Endothelial cell (in vitro differentiated cells): ENCODE data around the gene PRAMEF33. TPM values are rescaled to one million over a fixed set of nuclear protein-coding genes. Genes with fewer than 3 reads are reported as not detected.
"Not testable (repeated sequence)": the region's sequence is repeated elsewhere in the genome, so short reads cannot be mapped to it uniquely, and the experiment has no call there.

Experiments
- DNase-seq: peaks from one replicate; pipeline ENCODE4 v3.0.0; 2021; ENCODE audit warnings: low spot score
- H3K27ac Mint-ChIP-seq: one replicate; pipeline ENCODE4 v1.8.0; 2021; ENCODE audit warnings: mixed read lengths, inconsistent platforms; ENCODE audit not compliant: unreplicated experiment
- H3K27me3 Mint-ChIP-seq: one replicate; pipeline ENCODE4 v1.8.0; 2021; ENCODE audit warnings: mild to moderate bottlenecking, moderate library complexity, mixed read lengths, inconsistent platforms; ENCODE audit not compliant: unreplicated experiment
- H3K36me3 Mint-ChIP-seq: one replicate; pipeline ENCODE4 v1.8.0; 2021; ENCODE audit warnings: mild to moderate bottlenecking, low read depth, mixed read lengths, inconsistent platforms; ENCODE audit not compliant: unreplicated experiment
- H3K4me1 Mint-ChIP-seq: one replicate; pipeline ENCODE4 v1.8.0; 2021; ENCODE audit warnings: mild to moderate bottlenecking, mixed read lengths, inconsistent platforms; ENCODE audit not compliant: unreplicated experiment
- H3K4me3 Mint-ChIP-seq: one replicate; pipeline ENCODE4 v1.8.0; 2021; ENCODE audit warnings: mild to moderate bottlenecking, mixed read lengths, inconsistent platforms; ENCODE audit not compliant: unreplicated experiment
- H3K9me3 Mint-ChIP-seq: one replicate; pipeline ENCODE4 v1.8.0; 2021; ENCODE audit warnings: mixed read lengths, inconsistent platforms; ENCODE audit not compliant: unreplicated experiment
- long read RNA-seq: library from polyadenylated mRNA; unstranded; transcript quantifications from one replicate; pipeline ENCODE4 v2.0.0, GENCODE V29; 2020; ENCODE audit not compliant: unreplicated experiment
- total RNA-seq: library from RNA; stranded (reverse); fragmentation: NEBNext Ultra II Directional; extraction: Animal tissue kit (Norgen Biotek cat#: 25700); gene quantifications from one replicate; pipeline ENCODE4 v1.2.1, GENCODE V29; 2021; ENCODE audit not compliant: unreplicated experiment

The PRAMEF33 gene, protein sequence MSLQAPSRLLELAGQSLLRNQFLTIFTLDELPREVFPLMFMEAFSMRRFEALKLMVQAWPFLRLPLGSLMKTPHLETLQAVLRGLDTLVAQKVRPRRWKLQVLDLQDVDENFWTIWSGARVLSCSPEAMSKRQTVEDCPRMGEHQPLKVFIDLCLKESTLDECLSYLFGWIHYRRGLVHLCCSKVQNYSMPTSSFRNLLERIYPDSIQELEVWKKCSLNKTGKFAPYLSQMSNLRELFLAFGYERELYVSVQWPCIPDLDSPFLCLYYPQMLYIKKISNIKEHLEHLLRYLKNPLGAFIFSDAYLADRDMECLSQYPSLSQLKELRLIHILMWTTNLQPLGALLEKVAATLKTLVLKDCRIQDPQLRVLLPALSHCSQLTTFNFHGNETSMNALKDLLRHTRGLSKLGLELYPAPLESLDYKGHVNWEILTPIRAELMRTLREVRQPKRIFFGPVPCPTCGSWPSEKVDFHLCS
- total RNA-seq: not detected
- long read RNA-seq: 0 reads

DNA sequence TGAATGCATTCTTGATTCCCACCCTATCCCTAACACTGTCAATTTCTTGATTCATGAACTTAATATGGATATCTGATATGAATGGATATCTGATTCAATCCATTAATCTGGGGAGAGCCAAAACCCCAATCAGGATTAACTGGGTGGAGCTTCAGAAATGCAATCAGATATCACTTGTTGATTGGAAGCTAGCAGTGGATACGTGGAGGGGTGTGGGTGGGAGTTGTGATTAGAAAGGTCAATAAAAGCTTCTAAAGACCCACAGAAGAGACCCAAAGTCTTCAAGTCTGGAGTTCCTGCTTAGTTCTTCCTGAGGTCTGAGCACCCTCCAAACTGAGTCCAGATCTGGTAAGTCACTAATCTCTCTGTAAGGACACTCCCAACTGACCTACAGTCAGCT is at the start of gene PRAMEF33:
PRAMEF33 (plus strand) TSS at position 301 of the 400 bp plus-strand sequence. CDS start 2,416 bp downstream, outside the sequence.
- DNase-seq, H3K4me1 Mint-ChIP-seq, H3K36me3 Mint-ChIP-seq, H3K4me3 Mint-ChIP-seq, H3K27ac Mint-ChIP-seq, H3K27me3 Mint-ChIP-seq, H3K9me3 Mint-ChIP-seq: not testable (repeated sequence)

- not testable (repeated sequence) for H3K4me1 Mint-ChIP-seq, H3K9me3 Mint-ChIP-seq, H3K4me3 Mint-ChIP-seq, DNase-seq, H3K27ac Mint-ChIP-seq, H3K36me3 Mint-ChIP-seq, H3K27me3 Mint-ChIP-seq
Observed at GRCh38 chr1:13253898-13254297, 49.4 kb upstream of the PRAMEF33 start, which contains the start of gene PRAMEF5. Gene PRAMEF5 (plus strand): TSS chr1:13254198. CDS start chr1:13259269, 5,071 bp downstream.

DNA sequence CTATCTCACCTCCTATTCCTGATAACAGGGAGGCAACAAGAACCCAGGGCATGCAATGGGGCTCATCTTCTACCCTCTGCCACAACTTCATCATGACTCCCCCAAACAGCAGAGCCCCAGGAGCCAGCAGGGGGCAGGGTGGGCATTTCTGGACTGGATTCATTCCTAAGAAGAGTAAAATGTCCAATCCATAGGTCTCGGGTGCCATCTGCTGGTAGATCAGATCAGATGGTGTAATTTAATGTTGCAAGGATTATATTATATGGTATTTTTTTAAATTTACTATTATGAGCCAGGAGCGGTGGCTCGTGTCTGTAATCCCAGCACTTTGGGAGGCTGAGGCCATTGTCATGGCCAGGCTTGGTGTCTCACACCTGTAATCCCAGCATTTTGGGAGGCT is 38.2 kb upstream of the PRAMEF33 start:
- not testable (repeated sequence) for DNase-seq, H3K27ac Mint-ChIP-seq, H3K9me3 Mint-ChIP-seq, H3K4me3 Mint-ChIP-seq, H3K27me3 Mint-ChIP-seq, H3K4me1 Mint-ChIP-seq, H3K36me3 Mint-ChIP-seq

DNA sequence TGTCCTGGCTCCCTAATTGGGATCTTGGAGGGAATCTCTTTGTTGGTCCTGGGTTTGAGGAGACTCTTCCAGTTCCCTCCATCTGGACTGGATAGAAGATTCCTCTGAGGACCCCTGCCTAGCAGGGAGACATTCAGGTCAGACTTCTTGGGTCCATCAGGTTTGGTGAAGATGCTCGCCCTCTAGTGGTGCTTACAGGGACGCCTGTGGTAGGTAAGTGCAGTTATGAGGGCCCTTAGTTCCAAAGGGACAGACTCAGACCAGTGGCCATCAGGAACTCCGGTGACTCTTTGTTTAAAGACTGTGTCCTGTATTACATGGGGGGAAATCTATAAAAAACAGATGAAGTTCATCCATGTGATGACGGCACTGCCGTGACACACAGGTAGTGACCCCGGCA is 26.3 kb upstream of the PRAMEF33 start:
- H3K36me3 Mint-ChIP-seq, DNase-seq, H3K27ac Mint-ChIP-seq, H3K4me1 Mint-ChIP-seq, H3K27me3 Mint-ChIP-seq, H3K4me3 Mint-ChIP-seq, H3K9me3 Mint-ChIP-seq: not testable (repeated sequence)

DNA sequence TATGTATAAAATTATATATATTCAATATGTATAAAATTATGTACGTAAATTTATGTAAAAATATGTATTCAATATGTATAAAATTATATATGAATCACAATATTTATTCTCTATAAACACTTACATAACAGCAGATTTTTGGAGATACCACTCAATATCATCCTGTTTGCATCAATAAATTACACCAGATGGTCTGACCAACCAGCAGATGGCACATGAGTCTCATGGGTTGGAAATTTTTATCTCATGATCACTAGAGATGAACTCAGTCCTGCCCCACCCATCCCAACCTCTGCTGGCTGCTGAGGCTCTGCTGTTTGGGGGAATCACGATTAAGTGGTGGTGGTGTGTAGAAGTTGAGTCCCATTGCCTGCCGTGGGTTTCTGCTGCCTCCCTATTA is 23.7 kb upstream of the PRAMEF33 start:
- not testable (repeated sequence) for H3K4me3 Mint-ChIP-seq, H3K9me3 Mint-ChIP-seq, H3K4me1 Mint-ChIP-seq, H3K27me3 Mint-ChIP-seq, H3K27ac Mint-ChIP-seq, H3K36me3 Mint-ChIP-seq, DNase-seq

GRCh38 chr1:13285037-13285436 is 18.3 kb upstream of the PRAMEF33 start, which contains the start of gene PRAMEF8:
Gene PRAMEF8 (minus strand): TSS chr1:13285137. CDS start chr1:13284091, 1,046 bp downstream.
- H3K4me1 Mint-ChIP-seq, H3K4me3 Mint-ChIP-seq, H3K9me3 Mint-ChIP-seq, H3K27me3 Mint-ChIP-seq, DNase-seq, H3K36me3 Mint-ChIP-seq, H3K27ac Mint-ChIP-seq: not testable (repeated sequence)

DNA sequence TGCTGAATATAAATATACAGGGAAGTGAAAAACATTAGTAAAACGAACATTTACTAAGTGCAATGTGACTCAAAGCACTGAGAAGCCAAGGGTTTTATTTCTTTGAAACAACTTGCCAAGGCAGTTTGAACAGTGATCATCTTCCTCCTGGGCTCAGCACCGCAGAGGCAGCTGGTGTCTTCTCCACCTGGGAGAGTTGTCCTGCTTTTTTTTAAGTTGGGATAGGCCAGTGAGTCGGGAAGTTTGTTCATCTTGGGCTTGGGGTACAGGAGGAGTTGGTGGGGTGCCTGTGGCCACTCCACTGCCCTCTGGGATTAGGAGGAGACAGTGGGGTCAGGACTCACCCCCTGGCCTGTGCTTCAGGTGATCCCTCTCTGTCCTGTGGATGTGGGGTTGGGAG is 14.3 kb upstream of the PRAMEF33 start:
- H3K27ac Mint-ChIP-seq: not testable (repeated sequence)

GRCh38 chr1:13297216-13297931 is 6.0 kb upstream of the PRAMEF33 start:
- H3K4me1 Mint-ChIP-seq, H3K4me3 Mint-ChIP-seq, H3K27me3 Mint-ChIP-seq, H3K36me3 Mint-ChIP-seq, H3K9me3 Mint-ChIP-seq, H3K27ac Mint-ChIP-seq, DNase-seq: not testable (repeated sequence)

More for the DNA sequence above, 14.3 kb upstream of the PRAMEF33 start:
- H3K9me3 Mint-ChIP-seq, H3K4me1 Mint-ChIP-seq, DNase-seq, H3K36me3 Mint-ChIP-seq, H3K4me3 Mint-ChIP-seq, H3K27me3 Mint-ChIP-seq: not testable (repeated sequence)

DNA sequence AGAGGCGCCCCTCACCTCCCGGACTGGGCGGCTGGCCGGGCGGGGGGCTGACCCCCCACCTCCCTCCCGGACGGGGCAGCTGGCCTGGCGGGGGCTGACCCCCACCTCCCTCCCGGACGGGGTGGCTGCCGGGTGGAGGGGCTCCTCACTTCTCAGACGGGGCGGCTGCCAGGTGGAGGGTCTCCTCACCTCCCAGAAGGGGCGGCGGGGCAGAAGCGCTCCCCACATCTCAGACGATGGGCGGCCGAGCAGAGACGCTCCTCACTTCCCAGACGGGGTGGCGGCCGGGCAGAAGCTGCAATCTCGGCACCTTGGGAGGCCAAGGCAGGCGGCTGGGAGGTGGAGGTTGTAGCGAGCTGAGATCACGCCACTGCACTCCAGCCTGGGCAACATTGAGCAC is 4.6 kb upstream of the PRAMEF33 start:
- H3K9me3 Mint-ChIP-seq, H3K27me3 Mint-ChIP-seq, H3K4me3 Mint-ChIP-seq, H3K36me3 Mint-ChIP-seq, DNase-seq, H3K4me1 Mint-ChIP-seq, H3K27ac Mint-ChIP-seq: not testable (repeated sequence)

DNA sequence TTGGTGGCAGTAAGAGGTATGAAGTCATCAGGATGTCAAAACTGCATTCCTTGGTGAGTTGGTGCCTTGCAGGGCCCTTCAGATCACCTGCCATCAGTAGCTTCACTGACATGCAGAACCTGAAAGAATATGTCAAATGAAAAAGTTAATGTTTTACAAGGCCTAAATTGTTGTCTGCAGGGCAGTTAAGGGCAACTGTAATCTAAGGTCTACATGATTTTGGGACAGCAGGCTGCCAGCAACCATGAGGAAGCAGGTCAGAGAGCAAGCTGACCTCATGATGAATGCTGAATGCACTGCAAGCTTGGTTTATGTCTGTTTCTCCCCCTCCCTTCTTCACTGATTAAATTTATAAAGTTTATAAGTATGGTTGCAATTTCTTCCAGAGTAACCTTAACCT is 1.1 kb upstream of the PRAMEF33 start:
- not testable (repeated sequence) for DNase-seq, H3K27ac Mint-ChIP-seq, H3K4me1 Mint-ChIP-seq

GRCh38 chr1:13315281-13315680 is 11.9 kb downstream of the PRAMEF33 start, which contains the start of gene PRAMEF15:
Gene PRAMEF15 (plus strand): TSS chr1:13315581. CDS start chr1:13318408, 2,827 bp downstream.
- H3K36me3 Mint-ChIP-seq, H3K27ac Mint-ChIP-seq, H3K27me3 Mint-ChIP-seq, DNase-seq, H3K4me3 Mint-ChIP-seq, H3K4me1 Mint-ChIP-seq, H3K9me3 Mint-ChIP-seq: not testable (repeated sequence)

More for the DNA sequence above, 1.1 kb upstream of the PRAMEF33 start:
- H3K27me3 Mint-ChIP-seq, H3K4me3 Mint-ChIP-seq, H3K9me3 Mint-ChIP-seq, H3K36me3 Mint-ChIP-seq: not testable (repeated sequence)

DNA sequence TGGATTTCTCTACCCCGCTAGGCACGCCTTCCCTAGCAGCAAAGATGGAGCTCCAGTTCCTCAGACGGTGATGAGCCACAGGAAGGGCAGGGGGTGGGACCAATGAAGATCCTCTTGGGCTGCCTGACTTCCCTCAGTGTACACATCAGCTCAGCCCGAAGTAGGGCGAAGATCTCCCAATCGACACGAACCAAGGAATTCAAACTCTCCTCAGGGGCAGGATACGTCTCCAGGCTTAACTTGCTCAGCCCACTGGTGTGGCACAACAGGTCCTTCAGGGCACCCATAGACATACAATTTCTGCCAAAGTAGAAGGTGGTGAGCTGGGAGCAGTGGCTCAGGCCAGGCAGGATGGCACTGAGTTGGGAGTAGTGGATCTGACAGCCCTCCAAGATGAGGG is 39.2 kb downstream of the PRAMEF33 start:
- not testable (repeated sequence) for H3K27me3 Mint-ChIP-seq, H3K4me3 Mint-ChIP-seq, DNase-seq, H3K36me3 Mint-ChIP-seq, H3K27ac Mint-ChIP-seq, H3K9me3 Mint-ChIP-seq, H3K4me1 Mint-ChIP-seq
